LNCaP clone FGC (cell line): ENCODE results near the gene LRRC1.
A peak's percentile ranks its signal among the peaks of the same experiment; 100 is the strongest.

Experiments
- DNase-seq: peaks from one replicate; pipeline ENCODE4 v3.0.0-alpha.2; 2011; ENCODE audit warnings: low read depth
- H3K4me3 ChIP-seq: 2 replicates; pipeline ENCODE4 v1.5.1; 2011; ENCODE audit warnings: mild to moderate bottlenecking, low read depth, low read length, control low read depth
- CTCF ChIP-seq: IDR thresholded peaks from 2 replicates; pipeline ENCODE4 v1.5.1; 2012; ENCODE audit warnings: mild to moderate bottlenecking; ENCODE audit not compliant: control insufficient read depth, insufficient read depth; ENCODE audit errors: extremely low read depth

The LRRC1 gene

DNA sequence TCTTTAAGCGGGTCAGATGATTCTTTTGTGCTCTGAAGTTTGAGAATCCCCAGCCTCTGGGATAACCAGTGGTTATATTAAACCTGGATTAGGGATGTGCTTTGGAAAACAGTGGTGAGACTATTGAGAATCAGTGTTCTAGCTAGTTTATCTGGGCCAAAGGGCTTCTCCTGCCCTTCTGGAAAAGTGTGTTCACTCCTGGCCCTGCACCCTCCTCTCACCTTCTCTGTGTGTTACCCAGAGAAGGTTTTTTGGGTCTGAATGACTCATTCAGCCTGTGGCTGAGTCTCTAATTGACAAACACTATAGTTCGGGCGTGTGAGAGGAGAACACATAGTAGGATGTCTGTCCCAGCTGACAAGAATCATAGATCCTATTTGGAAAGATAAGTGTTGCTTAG is 66.7 kb downstream of the LRRC1 start:
- H3K4me3 ChIP-seq, result no peak overlapping the region
- no peak for TF ChIP-seq CTCF
- DNase-seq, result no peak

GRCh38 chr6:53862662-53863462 is 68.1 kb downstream of the LRRC1 start:
- H3K4me3 ChIP-seq, result no peak overlapping the region
- TF ChIP-seq CTCF, result no peak
- DNase-seq, result no peak

DNA sequence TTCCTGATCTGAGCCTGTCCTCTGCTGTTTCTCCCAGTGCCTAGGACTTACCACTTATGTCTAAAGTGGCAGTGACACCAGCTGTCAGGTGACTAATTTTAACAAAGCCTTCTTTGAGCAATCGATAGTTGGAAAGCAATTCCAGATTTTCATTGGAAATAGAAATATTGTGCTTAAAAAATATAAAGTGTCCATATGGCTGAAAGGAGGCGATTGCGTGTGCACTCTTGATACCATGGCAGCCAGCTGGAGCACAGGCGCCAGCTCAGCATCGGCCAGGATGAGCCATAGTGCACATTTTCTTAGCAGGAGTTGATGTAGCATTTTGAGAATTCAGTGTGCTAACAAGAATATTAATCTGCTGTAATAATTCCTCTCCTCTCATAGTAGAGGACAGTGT is 70.0 kb downstream of the LRRC1 start:
- no peak for DNase-seq
- no peak for TF ChIP-seq CTCF
- H3K4me3 ChIP-seq, result no peak overlapping the region

DNA sequence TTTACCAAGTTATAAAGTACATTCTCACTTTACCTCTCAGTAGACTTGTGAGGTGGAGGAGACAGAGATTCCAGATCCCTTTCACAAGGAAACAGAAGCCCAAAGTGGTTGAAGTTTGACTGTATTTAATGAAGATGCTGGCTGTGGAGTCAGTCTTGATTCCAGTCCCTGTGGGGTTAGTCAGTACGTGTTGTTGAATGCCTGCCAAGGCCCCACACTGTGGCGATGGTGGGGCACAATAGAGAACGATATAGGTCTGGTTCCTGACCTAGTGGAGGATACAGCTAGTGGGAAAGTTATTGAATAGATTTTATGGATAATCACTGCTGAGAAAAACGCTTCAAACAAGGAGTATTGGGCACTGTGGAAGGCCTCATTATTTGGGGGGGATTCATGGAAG is 71.4 kb downstream of the LRRC1 start:
- no peak for TF ChIP-seq CTCF
- no peak for DNase-seq

GRCh38 chr6:53868626-53869025 is 73.8 kb downstream of the LRRC1 start:
- TF ChIP-seq CTCF, result no peak
- no peak overlapping the region for H3K4me3 ChIP-seq
- DNase-seq, result no peak

More for the DNA sequence above, 71.4 kb downstream of the LRRC1 start:
- H3K4me3 ChIP-seq, result no peak overlapping the region

GRCh38 chr6:53869964-53870363 is 75.2 kb downstream of the LRRC1 start:
- no peak overlapping the region for H3K4me3 ChIP-seq
- TF ChIP-seq CTCF, result no peak
- DNase-seq, result peak; percentile 96

- DNase-seq, result no peak
- TF ChIP-seq CTCF, result no peak
- H3K4me3 ChIP-seq, result no peak overlapping the region
These were observed 79.1 kb downstream of the LRRC1 start for GRCh38 chr6:53873922-53874321.
